GM19467 (cell line): Measurements from ENCODE around the gene GPR37L1.

ENCODE experiments used
- ATAC-seq: cut with Tn5 transposase; IDR thresholded peaks from one replicate; pipeline ENCODE4 v1.9.1; 2021; ENCODE audit warnings: mild to moderate bottlenecking, moderate library complexity; ENCODE audit not compliant: unreplicated experiment

GPR37L1 gene, protein sequence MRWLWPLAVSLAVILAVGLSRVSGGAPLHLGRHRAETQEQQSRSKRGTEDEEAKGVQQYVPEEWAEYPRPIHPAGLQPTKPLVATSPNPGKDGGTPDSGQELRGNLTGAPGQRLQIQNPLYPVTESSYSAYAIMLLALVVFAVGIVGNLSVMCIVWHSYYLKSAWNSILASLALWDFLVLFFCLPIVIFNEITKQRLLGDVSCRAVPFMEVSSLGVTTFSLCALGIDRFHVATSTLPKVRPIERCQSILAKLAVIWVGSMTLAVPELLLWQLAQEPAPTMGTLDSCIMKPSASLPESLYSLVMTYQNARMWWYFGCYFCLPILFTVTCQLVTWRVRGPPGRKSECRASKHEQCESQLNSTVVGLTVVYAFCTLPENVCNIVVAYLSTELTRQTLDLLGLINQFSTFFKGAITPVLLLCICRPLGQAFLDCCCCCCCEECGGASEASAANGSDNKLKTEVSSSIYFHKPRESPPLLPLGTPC

GRCh38 chr1:202122639-202123335 is at the start of gene GPR37L1:
Gene GPR37L1 (plus strand): TSS chr1:202122917. CDS start chr1:202122964, 47 bp downstream.
- no peak for ATAC-seq

- no peak for ATAC-seq
Observed at GRCh38 chr1:202073206-202073605, 49.5 kb upstream of the GPR37L1 start.

DNA sequence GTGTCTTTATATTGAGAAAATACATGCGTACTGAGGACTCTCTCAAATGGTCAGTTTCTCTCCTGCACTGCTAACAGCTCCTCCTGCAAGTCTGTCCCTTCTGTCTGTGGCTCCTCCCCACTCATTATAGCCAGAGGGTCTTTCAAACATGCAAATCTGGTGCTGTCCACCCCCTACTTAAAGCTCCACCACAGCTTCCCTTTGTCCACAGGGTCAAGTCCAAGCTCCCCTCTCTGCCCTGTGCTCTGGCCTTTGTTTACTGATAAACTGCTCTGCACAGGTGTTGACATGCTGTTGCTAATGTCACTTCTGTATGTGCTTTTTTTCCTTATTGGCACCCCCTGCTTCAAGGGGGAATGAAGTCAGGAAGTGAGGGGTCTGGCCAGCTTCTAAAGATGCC is 47.7 kb upstream of the GPR37L1 start:
- ATAC-seq = no peak

- ATAC-seq = no peak
Observed at GRCh38 chr1:202075389-202075788, 47.3 kb upstream of the GPR37L1 start.

GRCh38 chr1:202076050-202076511 is 46.6 kb upstream of the GPR37L1 start:
- no peak for ATAC-seq

DNA sequence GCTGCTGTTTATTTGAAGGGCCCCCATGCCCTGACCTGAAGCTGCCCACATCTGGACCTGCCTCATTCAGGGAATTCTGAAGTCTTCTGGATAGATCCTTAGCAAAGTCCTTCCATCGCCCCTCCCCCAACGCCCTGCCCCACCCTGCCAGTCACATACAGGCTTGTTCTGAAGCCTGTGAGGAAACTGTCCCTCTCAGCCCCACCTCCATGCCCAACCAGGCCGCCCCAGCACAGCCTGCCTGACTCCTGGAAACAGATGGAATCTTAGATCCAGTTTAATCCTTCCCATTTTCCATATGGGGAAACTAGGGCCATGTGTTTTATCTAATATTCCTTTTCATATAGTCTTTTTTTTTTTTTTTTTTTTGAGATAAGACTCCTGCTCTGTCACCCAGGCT is 44.5 kb upstream of the GPR37L1 start:
- ATAC-seq = no peak

GRCh38 chr1:202081992-202082391 is 40.7 kb upstream of the GPR37L1 start:
- no peak for ATAC-seq

DNA sequence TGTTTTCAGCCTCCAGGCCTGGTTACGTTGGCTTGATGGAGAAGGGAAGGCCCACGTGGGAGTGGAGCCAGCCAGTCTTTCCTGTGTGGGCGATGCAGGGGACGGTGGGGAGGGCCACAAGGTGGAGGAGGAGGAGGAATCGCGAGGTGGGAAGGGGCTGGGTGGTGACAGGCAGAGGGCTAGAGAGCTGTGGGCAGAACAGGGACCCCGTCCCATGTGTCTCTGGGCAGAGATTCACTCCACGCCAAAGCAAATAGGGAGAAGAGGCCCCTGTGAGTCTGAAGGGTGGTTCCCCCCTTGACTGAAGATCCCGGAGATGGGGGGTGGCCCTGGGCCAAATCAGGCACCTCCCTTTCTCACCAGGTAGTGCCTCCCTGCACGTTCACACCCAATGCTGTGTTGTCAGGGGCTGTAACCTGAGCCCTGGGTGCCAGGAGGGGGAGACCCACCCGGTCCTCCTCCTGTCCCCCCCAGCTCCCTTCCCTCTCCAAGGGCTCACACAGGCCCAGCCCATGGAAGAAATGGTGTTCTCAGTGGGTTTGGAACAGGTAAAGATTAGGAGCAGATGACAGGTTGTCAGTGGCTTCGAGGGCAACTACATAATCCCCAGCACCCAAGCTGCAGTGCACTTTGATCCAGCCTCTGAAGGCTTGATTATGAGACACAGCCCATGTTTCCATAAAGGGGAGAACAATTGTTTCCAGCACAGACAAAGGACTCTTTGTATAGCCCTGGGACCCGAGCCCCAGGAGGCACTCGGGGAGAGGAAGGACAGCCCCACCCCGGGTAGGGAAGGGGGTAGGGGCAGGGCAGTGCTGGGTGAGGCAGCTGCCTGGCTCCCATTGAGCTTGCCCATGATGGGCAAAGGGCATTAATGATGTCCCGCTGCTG is 37.7 kb upstream of the GPR37L1 start:
- ATAC-seq = no peak

DNA sequence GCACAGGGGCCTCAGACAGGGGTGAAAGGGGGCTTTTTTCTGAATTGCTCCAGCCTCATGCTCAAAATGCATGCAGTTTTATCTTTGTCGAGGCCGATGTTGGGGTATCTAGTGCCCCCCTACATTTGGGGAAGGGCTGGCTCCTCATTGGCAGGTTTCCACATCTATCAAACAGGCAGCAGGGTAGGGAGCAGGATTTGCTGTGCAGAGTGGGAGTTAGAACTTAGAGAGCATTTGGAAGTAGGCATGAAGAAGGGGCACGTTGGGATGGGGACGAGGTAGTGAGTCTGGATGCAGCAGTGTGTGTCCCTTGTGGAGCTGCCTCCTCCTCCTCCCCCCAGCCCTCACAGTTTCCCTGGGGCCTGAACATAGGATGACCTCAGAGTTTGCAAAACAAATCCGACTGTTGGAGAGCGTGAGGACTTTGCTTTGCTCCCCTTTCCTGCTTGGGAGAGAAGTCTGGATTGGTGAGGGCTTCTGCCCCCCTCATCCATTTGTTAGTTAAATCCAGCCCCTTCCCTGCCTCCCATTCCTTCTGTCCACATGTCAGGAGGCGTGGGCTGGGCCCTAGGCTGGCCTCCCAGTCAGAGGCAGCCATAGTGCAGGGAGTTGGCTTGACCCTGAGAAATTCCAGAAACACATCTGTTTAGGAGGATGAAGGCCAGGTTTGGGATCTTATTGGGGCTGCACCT is 36.9 kb upstream of the GPR37L1 start:
- ATAC-seq = no peak

GRCh38 chr1:202086579-202087350 is 36.0 kb upstream of the GPR37L1 start:
- ATAC-seq = no peak

GRCh38 chr1:202088206-202088605 is 34.5 kb upstream of the GPR37L1 start:
- ATAC-seq = no peak

DNA sequence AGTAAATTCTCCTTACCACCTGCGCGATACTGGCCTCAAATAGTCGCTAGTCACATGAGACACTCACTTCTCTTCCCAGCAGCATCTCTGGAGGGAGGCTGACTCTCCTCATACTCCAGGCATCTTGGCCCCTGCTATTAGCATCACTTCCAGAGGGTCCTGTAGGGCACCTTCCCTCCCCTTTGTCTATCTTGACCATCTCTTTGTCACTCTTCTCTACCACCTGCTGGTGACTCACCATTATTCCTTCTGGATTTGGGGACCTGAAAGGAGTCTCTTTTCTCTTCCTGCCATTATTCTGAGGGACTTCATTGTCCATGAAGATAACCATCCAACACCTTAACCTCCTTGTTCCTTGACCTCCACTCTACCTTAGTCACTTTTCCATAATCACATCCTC is 31.7 kb upstream of the GPR37L1 start:
- ATAC-seq = no peak

- no peak for ATAC-seq
Observed at GRCh38 chr1:202093858-202094257, 28.9 kb upstream of the GPR37L1 start.

- no peak for ATAC-seq
Observed at GRCh38 chr1:202101184-202101583, 21.5 kb upstream of the GPR37L1 start.

- ATAC-seq = no peak
Observed at GRCh38 chr1:202104073-202104472, 18.6 kb upstream of the GPR37L1 start.

DNA sequence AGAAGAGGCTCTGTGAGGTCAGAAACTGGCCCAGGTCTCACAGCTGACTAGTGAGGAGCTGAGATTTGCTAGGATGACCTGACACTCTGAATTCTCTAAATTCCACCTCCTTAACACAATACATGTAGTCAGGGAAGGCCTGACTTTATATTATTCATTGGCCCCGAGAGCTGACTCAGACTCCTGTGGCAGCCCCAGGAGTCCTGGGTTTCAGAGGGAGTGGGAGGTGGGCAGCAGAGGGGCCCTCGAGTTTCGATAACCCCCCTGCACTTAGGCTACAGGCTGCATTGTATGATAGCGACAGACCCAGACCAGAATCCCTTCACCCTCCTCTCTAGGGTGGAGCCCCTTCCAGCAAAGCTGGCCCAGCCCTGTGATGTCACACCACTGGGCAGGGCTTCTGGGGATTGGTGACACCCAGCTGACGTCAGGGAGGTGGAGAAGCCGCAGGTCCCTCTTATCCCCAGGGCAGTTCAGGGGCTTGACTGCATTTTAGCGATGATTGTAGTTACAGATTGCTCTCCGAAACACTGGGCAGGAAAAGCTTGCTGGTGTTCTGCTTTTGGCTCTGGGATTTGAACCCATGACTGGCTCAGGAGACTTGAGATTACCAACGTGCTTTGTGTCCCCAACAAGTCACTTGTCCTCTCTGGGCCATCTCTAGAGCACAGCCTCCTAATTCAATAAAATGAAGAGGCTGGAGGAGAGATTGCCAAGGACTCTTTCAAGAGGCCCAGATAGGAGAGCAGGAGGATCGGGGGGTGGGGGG is 17.0 kb upstream of the GPR37L1 start:
- no peak for ATAC-seq

GRCh38 chr1:202106340-202107254 is 16.1 kb upstream of the GPR37L1 start:
- no peak for ATAC-seq

DNA sequence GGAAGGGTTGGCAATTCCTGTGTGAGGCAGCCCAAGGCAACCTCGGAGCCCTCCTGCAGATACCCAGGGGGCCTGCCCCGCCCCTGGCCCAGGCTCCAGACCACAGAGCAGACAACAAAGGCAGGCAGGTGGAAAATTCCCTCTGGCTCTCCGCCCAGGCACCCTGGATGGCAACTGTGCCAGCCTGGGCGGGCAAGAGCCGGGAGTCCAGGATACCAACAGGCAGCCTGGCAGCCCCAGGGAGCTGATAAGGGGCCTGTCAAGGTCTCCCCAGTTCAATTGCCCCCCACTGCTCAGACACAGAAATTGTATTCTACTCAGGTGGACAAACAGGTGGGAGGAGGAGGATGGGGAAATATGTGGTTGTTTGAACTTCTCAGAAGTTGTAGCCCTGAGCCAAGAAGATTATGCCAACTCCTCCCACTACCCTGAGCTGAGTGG is 15.4 kb upstream of the GPR37L1 start:
- ATAC-seq = no peak
